Endothelial cell (in vitro differentiated cells): Measurements from ENCODE around the gene DDX24. TPM values are rescaled to one million over a fixed set of nuclear protein-coding genes. Genes with fewer than 3 reads are reported as not detected.

Source experiments
- DNase-seq: peaks from one replicate; pipeline ENCODE4 v3.0.0; 2021; ENCODE audit warnings: low spot score
- H3K27ac Mint-ChIP-seq: one replicate; pipeline ENCODE4 v1.8.0; 2021; ENCODE audit warnings: mixed read lengths, inconsistent platforms; ENCODE audit not compliant: unreplicated experiment
- H3K27me3 Mint-ChIP-seq: one replicate; pipeline ENCODE4 v1.8.0; 2021; ENCODE audit warnings: mild to moderate bottlenecking, moderate library complexity, mixed read lengths, inconsistent platforms; ENCODE audit not compliant: unreplicated experiment
- H3K36me3 Mint-ChIP-seq: one replicate; pipeline ENCODE4 v1.8.0; 2021; ENCODE audit warnings: mild to moderate bottlenecking, low read depth, mixed read lengths, inconsistent platforms; ENCODE audit not compliant: unreplicated experiment
- H3K4me1 Mint-ChIP-seq: one replicate; pipeline ENCODE4 v1.8.0; 2021; ENCODE audit warnings: mild to moderate bottlenecking, mixed read lengths, inconsistent platforms; ENCODE audit not compliant: unreplicated experiment
- H3K4me3 Mint-ChIP-seq: one replicate; pipeline ENCODE4 v1.8.0; 2021; ENCODE audit warnings: mild to moderate bottlenecking, mixed read lengths, inconsistent platforms; ENCODE audit not compliant: unreplicated experiment
- H3K9me3 Mint-ChIP-seq: one replicate; pipeline ENCODE4 v1.8.0; 2021; ENCODE audit warnings: mixed read lengths, inconsistent platforms; ENCODE audit not compliant: unreplicated experiment
- total RNA-seq: library from RNA; stranded (reverse); fragmentation: NEBNext Ultra II Directional; extraction: Animal tissue kit (Norgen Biotek cat#: 25700); gene quantifications from one replicate; pipeline ENCODE4 v1.2.1, GENCODE V29; 2021; ENCODE audit not compliant: unreplicated experiment
- TF ChIP-seq, protein P1 (sequence below): fragments of 200-600 bp; sonication (generic); IDR thresholded peaks from one replicate; pipeline ENCODE4 v1.5.0; 2021; ENCODE audit warnings: antibody characterized with exemption; ENCODE audit not compliant: unreplicated experiment

DDX24 gene
- total RNA-seq, 1 donor from 2014 or later = 89.6 TPM

DNA sequence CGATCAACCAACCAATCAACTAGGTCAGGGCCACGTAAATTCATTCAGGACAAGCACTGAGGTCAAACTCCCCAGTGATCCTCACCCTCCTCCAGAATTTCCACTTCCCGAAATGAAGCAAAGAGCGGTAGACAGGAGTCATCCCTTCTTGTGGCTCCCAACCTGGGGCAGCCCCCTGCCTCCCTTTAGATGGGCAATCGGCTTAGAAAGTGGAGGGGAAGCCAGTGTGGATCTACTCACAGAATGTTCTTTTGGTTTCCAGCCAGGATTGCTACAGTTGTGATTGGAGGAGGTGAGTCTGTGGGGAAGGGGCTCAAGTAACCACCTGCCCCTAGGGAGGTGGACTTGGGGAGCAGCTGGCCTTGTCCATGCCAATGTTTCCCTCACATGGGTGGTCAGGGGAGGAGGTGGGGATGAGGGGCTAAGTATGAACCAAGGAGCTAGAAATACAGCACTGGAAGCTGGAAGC lies 33.6 kb upstream of the DDX24 start:
- Mint-ChIP-seq H3K36me3 (no peaks in the 10 kb centered on the region), H3K4me3 (no peak overlapping the region), H3K27me3 (peaks cover 7% of the 10 kb centered on the region), H3K9me3 (no peaks in the 10 kb centered on the region), H3K4me1 (no peaks in the 10 kb centered on the region), H3K27ac (no peak overlapping the region)
- DNase-seq = no peak
- TF ChIP-seq, protein P1, sequence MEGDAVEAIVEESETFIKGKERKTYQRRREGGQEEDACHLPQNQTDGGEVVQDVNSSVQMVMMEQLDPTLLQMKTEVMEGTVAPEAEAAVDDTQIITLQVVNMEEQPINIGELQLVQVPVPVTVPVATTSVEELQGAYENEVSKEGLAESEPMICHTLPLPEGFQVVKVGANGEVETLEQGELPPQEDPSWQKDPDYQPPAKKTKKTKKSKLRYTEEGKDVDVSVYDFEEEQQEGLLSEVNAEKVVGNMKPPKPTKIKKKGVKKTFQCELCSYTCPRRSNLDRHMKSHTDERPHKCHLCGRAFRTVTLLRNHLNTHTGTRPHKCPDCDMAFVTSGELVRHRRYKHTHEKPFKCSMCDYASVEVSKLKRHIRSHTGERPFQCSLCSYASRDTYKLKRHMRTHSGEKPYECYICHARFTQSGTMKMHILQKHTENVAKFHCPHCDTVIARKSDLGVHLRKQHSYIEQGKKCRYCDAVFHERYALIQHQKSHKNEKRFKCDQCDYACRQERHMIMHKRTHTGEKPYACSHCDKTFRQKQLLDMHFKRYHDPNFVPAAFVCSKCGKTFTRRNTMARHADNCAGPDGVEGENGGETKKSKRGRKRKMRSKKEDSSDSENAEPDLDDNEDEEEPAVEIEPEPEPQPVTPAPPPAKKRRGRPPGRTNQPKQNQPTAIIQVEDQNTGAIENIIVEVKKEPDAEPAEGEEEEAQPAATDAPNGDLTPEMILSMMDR = no peak

DNA sequence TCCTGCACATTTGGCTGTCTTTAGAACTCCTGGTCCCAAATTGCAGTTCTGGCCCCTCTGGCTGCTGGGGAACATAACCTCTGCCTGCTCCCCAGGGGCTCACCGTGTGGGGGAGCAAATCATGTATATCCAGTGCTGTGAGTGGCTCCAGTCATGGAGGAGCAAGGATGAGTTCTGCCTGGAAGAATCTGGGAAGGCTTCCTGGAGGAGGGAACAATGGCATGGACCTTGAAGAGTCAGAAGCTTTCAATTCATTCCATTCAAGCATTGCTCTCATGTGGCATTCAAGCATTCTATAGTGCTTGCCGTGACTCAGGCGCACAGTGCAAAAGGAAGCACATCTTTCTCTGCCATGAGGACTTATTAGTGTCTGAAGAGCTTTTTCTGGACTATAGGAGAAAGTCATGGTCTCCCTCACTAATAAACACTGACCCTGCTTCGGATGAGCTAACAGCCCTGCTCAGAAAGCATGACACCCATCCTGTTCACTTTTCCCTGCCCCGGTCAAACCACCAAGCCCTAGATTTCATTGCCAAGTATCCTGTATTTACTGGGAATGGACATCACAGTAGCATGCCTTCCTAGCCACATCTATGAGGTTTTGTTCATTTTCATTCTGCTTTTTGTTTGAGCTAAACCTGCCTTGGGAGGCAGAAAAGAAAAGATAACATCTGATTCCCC lies 33.0 kb upstream of the DDX24 start:
- Mint-ChIP-seq H3K4me3 (no peak overlapping the region), H3K36me3 (no peaks in the 10 kb centered on the region), H3K27me3 (peaks cover 7% of the 10 kb centered on the region), H3K4me1 (no peaks in the 10 kb centered on the region), H3K9me3 (no peaks in the 10 kb centered on the region), H3K27ac (no peak overlapping the region)
- TF ChIP-seq, protein P1 = no peak
- no peak for DNase-seq

DNA sequence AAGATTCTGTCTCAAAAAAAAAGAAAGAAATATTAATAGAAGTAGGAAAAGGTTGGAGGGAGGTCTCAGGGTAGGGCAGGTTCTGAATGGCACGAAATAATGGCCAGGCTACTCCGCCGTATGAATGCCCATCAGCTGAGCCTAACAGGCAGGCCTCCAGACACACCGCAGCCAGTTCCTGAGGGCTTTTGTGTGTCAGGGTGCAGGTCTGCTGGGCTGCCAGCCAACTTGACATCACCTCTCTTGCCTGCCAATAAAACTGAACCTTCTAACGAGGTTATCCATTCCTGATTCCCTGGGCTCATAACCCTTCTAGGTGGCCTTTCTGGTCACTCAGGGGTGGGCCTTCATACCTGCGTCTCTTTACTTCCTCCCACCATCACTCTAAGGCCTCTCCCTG lies 32.5 kb upstream of the DDX24 start:
- Mint-ChIP-seq H3K9me3 (no peaks in the 10 kb centered on the region), H3K4me3 (no peak overlapping the region), H3K4me1 (no peaks in the 10 kb centered on the region), H3K27ac (no peak overlapping the region), H3K36me3 (no peaks in the 10 kb centered on the region), H3K27me3 (peaks cover 7% of the 10 kb centered on the region)
- DNase-seq = no peak
- TF ChIP-seq, protein P1 = no peak

- no peaks in the 10 kb centered on the region for H3K9me3 Mint-ChIP-seq
- no peaks in the 10 kb centered on the region for H3K4me1 Mint-ChIP-seq
- H3K36me3 Mint-ChIP-seq = no peaks in the 10 kb centered on the region
- TF ChIP-seq, protein P1 = no peak
- H3K27me3 Mint-ChIP-seq = peaks cover 5% of the 10 kb centered on the region
- no peak overlapping the region for H3K4me3 Mint-ChIP-seq
- no peak for DNase-seq
- no peak overlapping the region for H3K27ac Mint-ChIP-seq
Observed at GRCh38 chr14:94113073-94113472, 32.1 kb upstream of the DDX24 start.

GRCh38 chr14:94112513-94113063 lies 31.6 kb upstream of the DDX24 start:
- H3K4me1 Mint-ChIP-seq = no peaks in the 10 kb centered on the region
- H3K4me3 Mint-ChIP-seq = no peak overlapping the region
- no peaks in the 10 kb centered on the region for H3K9me3 Mint-ChIP-seq
- no peak for DNase-seq
- no peak overlapping the region for H3K27ac Mint-ChIP-seq
- TF ChIP-seq, protein P1 = no peak
- H3K27me3 Mint-ChIP-seq = peaks cover 3% of the 10 kb centered on the region
- H3K36me3 Mint-ChIP-seq = no peaks in the 10 kb centered on the region
